Ovary (tissue), 3 donors: ENCODE data around the gene AKAP9.

Source experiments
- CTCF ChIP-seq, 3 donors: fragments of 450-650 bp in 2 of 3; fragments of 200-600 bp in 1 of 3; IDR thresholded peaks; one replicate each; pipeline versions ENCODE4 v1.5.1 to v1.8.0; 2016 to 2022; ENCODE audit warnings: antibody characterized with exemption in 3 of 3, mild to moderate bottlenecking in 1 of 3
- EP300 ChIP-seq: sonication (generic); formaldehyde crosslinking; IDR thresholded peaks from one replicate; pipeline ENCODE4 v1.6.1; 2017; ENCODE audit warnings: antibody characterized with exemption
- donor health status: DM: no; HTN: no; CAD: no.

DNA sequence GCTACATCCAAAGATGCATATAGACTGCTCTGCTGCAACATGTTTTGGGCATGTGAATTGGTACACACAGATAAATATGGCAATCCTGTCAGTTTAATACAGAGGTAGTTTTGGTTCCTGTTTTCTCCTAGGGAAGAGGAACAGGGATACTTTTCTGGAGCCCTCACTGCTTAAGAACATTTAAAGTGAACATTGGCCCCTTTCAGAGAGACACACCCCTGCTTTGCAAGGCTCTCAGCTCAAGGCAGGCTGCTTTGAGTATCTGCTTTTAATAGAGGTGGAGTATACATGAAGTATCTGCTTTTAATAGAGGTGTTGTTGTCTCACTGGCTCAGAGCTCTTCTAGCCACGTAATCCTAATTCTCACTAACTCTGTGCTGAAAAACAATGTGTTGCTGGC, 154.7 kb downstream of the AKAP9 start:
- TF ChIP-seq CTCF (IDR thresholded peaks at IDR 0.05) (no peak), EP300 (no peak)
